HG03520 (cell line): ENCODE measurements around the gene NIPAL3.

ENCODE experiments used
- ATAC-seq: cut with Tn5 transposase; IDR thresholded peaks from one replicate; pipeline ENCODE4 v1.9.1; 2021; ENCODE audit warnings: mild to moderate bottlenecking, moderate library complexity; ENCODE audit not compliant: unreplicated experiment

NIPAL3 gene

GRCh38 chr1:24390924-24391782 is 24.4 kb upstream of the NIPAL3 start:
- ATAC-seq: no peak

- ATAC-seq: peak; percentile 61
These were observed 23.6 kb upstream of the NIPAL3 start for GRCh38 chr1:24391882-24392603.

- ATAC-seq: no peak
These were observed 23.0 kb upstream of the NIPAL3 start for GRCh38 chr1:24392604-24392946.

- no peak for ATAC-seq
These were observed 22.5 kb upstream of the NIPAL3 start for GRCh38 chr1:24392982-24393650.

GRCh38 chr1:24393892-24394291 is 21.7 kb upstream of the NIPAL3 start:
- no peak for ATAC-seq

GRCh38 chr1:24400065-24400464 is 15.5 kb upstream of the NIPAL3 start:
- no peak for ATAC-seq

- ATAC-seq: no peak
These were observed 11.8 kb upstream of the NIPAL3 start for GRCh38 chr1:24403806-24404205.

GRCh38 chr1:24406788-24407187 is 8.8 kb upstream of the NIPAL3 start:
- ATAC-seq: no peak

GRCh38 chr1:24409535-24409934 is 6.1 kb upstream of the NIPAL3 start:
- no peak for ATAC-seq

- no peak for ATAC-seq
These were observed 4.9 kb upstream of the NIPAL3 start for GRCh38 chr1:24410750-24411149.

- no peak for ATAC-seq
These were observed 3.6 kb upstream of the NIPAL3 start for GRCh38 chr1:24411963-24412362.

- no peak for ATAC-seq
These were observed 3.2 kb upstream of the NIPAL3 start for GRCh38 chr1:24412408-24412807.

- no peak for ATAC-seq
These were observed 2.0 kb upstream of the NIPAL3 start, which contains the start of gene STPG1 for GRCh38 chr1:24413350-24414163. STPG1 (minus strand) TSS chr1:24413782; CDS start chr1:24401388, 12,394 bp downstream.

GRCh38 chr1:24414775-24415333 is 748 bp upstream of the NIPAL3 start:
- no peak for ATAC-seq

GRCh38 chr1:24415910-24416665 is 486 bp downstream of the NIPAL3 start:
- no peak for ATAC-seq

- ATAC-seq: no peak
These were observed 1.2 kb downstream of the NIPAL3 start for GRCh38 chr1:24416666-24417391.

GRCh38 chr1:24417681-24418080 is 2.1 kb downstream of the NIPAL3 start:
- ATAC-seq: no peak

GRCh38 chr1:24418898-24419628 is 3.5 kb downstream of the NIPAL3 start:
- no peak for ATAC-seq
